GM18951 (cell line): ENCODE measurements around the gene DCBLD1.

ENCODE experiments used
- POLR2A ChIP-seq: IDR thresholded peaks from 4 replicates; pipeline ENCODE4 v1.6.1; 2011; ENCODE audit warnings: mild to moderate bottlenecking; ENCODE audit not compliant: insufficient read length, insufficient read depth; ENCODE audit errors: extremely low read depth
- in situ Hi-C: fragments of 300-500 bp; cut with MboI; formaldehyde crosslinking; loops from one replicate; pipeline ENCODE4 v1.12.0; 2022; ENCODE audit warnings: low sequenced_read_pairs, mixed read lengths, inconsistent platforms; ENCODE audit not compliant: unreplicated experiment

DCBLD1 gene

GRCh38 chr6:117496383-117496990 is 14.0 kb downstream of the DCBLD1 start:
- in situ Hi-C loops: no loop called here
- TF ChIP-seq POLR2A: no peak

GRCh38 chr6:117497237-117497636 is 14.8 kb downstream of the DCBLD1 start:
- in situ Hi-C loops: no loop called here
- TF ChIP-seq POLR2A: no peak

GRCh38 chr6:117498159-117498558 is 15.7 kb downstream of the DCBLD1 start:
- in situ Hi-C loops: no loop called here
- no peak for TF ChIP-seq POLR2A

GRCh38 chr6:117501722-117502121 is 19.2 kb downstream of the DCBLD1 start:
- in situ Hi-C loops: no loop called here
- no peak for TF ChIP-seq POLR2A

GRCh38 chr6:117502580-117502979 is 20.1 kb downstream of the DCBLD1 start:
- TF ChIP-seq POLR2A: no peak
- in situ Hi-C loops: no loop called here

- no peak for TF ChIP-seq POLR2A
- in situ Hi-C loops: no loop called here
These were observed 20.7 kb downstream of the DCBLD1 start for GRCh38 chr6:117503211-117503610.

GRCh38 chr6:117504478-117505144 is 22.1 kb downstream of the DCBLD1 start:
- in situ Hi-C loops: no loop called here
- TF ChIP-seq POLR2A: no peak

- in situ Hi-C loops: no loop called here
- TF ChIP-seq POLR2A: no peak
These were observed 22.8 kb downstream of the DCBLD1 start for GRCh38 chr6:117505311-117505710.

- no peak for TF ChIP-seq POLR2A
These were observed 23.8 kb downstream of the DCBLD1 start for GRCh38 chr6:117506180-117506835.

GRCh38 chr6:117506907-117507306 is 24.4 kb downstream of the DCBLD1 start:
- TF ChIP-seq POLR2A: no peak
- in situ Hi-C loops: no loop called here

More at GRCh38 chr6:117506180-117506835, 23.8 kb downstream of the DCBLD1 start:
- in situ Hi-C loops: no loop called here

GRCh38 chr6:117508450-117508971 is 26.0 kb downstream of the DCBLD1 start:
- TF ChIP-seq POLR2A: no peak
- in situ Hi-C loops: no loop called here

- TF ChIP-seq POLR2A: no peak
- in situ Hi-C loops: no loop called here
These were observed 26.5 kb downstream of the DCBLD1 start for GRCh38 chr6:117509021-117509420.

GRCh38 chr6:117512056-117512828 is 29.8 kb downstream of the DCBLD1 start:
- in situ Hi-C loops: no loop called here
- no peak for TF ChIP-seq POLR2A
